K562 (cell line): Measurements from ENCODE around the gene EHBP1L1. TPM values are rescaled to one million over a fixed set of nuclear protein-coding genes. Genes with fewer than 3 reads are reported as not detected.

Experiments
- BHLHE40 ChIP-seq: IDR thresholded peaks from 2 replicates; pipeline ENCODE4 v1.6.1; 2011; ENCODE audit warnings: low read length, improper control_type of control experiment
- DIDO1 ChIP-seq: fragments of 450-650 bp; IDR thresholded peaks from 2 replicates; pipeline ENCODE4 v1.6.1; 2016; ENCODE audit warnings: low read depth, missing biosample characterization, missing genetic modification characterization
- EGR1 ChIP-seq: fragments of 450-650 bp; conservative IDR thresholded peaks from 2 replicates; pipeline ENCODE4 v1.6.1; 2017; ENCODE audit warnings: mild to moderate bottlenecking
- ELF4 ChIP-seq: fragments of 450-650 bp; formaldehyde crosslinking; IDR thresholded peaks from 2 replicates; pipeline ENCODE4 v1.4.0; 2022; ENCODE audit warnings: missing genetic modification characterization
- FIP1L1 ChIP-seq: fragments of 200-400 bp; formaldehyde crosslinking; IDR thresholded peaks from 2 replicates; pipeline ENCODE4 v1.6.1; 2018; ENCODE audit warnings: mild to moderate bottlenecking, low read depth, low read length; ENCODE audit not compliant: poor library complexity, severe bottlenecking
- KHSRP ChIP-seq: fragments of 450-650 bp; IDR thresholded peaks from 2 replicates; pipeline ENCODE4 v1.6.1; 2017
- TEAD1 ChIP-seq, 2 experiments: fragments of 450-650 bp in 1 of 2; sonication (generic) in 1 of 2; formaldehyde crosslinking; IDR thresholded peaks; 2 replicates each; pipeline versions ENCODE4 v1.4.0 to v1.8.0; 2020 to 2022; ENCODE audit warnings: mild to moderate bottlenecking in 2 of 2, missing genetic modification reagents in 1 of 2
- ZNF436 ChIP-seq: fragments of 250-450, 450-650 bp; sonication (Bioruptor Pico); formaldehyde crosslinking; IDR thresholded peaks from 2 replicates; pipeline ENCODE4 v1.7.0; 2020; ENCODE audit warnings: mild to moderate bottlenecking
- ZNF766 ChIP-seq: fragments of 200-800 bp; sonication (Bioruptor generic); conservative IDR thresholded peaks from 2 replicates; pipeline ENCODE4 v1.6.1; 2016; ENCODE audit warnings: missing genetic modification characterization, missing compliant biosample characterization
- polyA plus RNA-seq, 8 experiments: library from polyadenylated mRNA; depleted of rRNA in 4 of 8; stranded (reverse) in 5 of 8; unstranded in 3 of 8; fragments of >200 nt; fragmentation: Nextera tagmentation in 2 of 8; fragmentation: Illumina TruSeq in 1 of 8; extraction: Ambion mirVana in 2 of 8; extraction: Trizol in 1 of 8; gene quantifications; 2 replicates each; pipeline versions ENCODE4 v1.2.1 to v1.2.3, GENCODE V29; 2011 to 2014; ENCODE audit warnings: inconsistent platforms in 1 of 8, missing spikeins in 1 of 8
- total RNA-seq, 7 experiments: library from RNA; depleted of rRNA in 6 of 7; stranded (reverse); fragments of >200 nt in 6 of 7; fragmentation: Illumina TruSeq in 2 of 7; extraction: Trizol in 2 of 7; gene quantifications; 2 replicates each; pipeline versions ENCODE4 v1.2.1 to v1.2.3, GENCODE V29; 2011 to 2021; ENCODE audit warnings: low replicate concordance in 1 of 7
- TF ChIP-seq, protein P1 (sequence below), 2 experiments: fragments of 450-650 bp in 1 of 2; sonication (generic) in 1 of 2; formaldehyde crosslinking in 1 of 2; IDR thresholded peaks; 2 replicates each; pipeline versions ENCODE4 v1.7.1 to v1.9.0; 2016 to 2022; ENCODE audit warnings: inconsistent platforms in 1 of 2, mild to moderate bottlenecking in 1 of 2, missing genetic modification reagents in 1 of 2
- TF ChIP-seq, protein P2 (sequence below): sonication (generic); formaldehyde crosslinking; IDR thresholded peaks from 2 replicates; pipeline ENCODE4 v1.8.1; 2023; ENCODE audit warnings: mild to moderate bottlenecking, missing genetic modification reagents
- TF ChIP-seq, protein P3 (sequence below), 2 experiments: fragments of 150-350 bp in 1 of 2; IDR thresholded peaks; 2 replicates each; pipeline ENCODE4 v1.6.1; 2012 to 2016; ENCODE audit warnings: low read depth in 2 of 2, low read length in 2 of 2, mild to moderate bottlenecking in 1 of 2, moderate library complexity in 1 of 2

Gene EHBP1L1
- total and polyA plus RNA-seq, 9 of the 15 experiments (the other 6 are each of a cell fraction or from before 2014, with no cell fraction given) = 0.03 to 87.1 (median 26.3) TPM

DNA sequence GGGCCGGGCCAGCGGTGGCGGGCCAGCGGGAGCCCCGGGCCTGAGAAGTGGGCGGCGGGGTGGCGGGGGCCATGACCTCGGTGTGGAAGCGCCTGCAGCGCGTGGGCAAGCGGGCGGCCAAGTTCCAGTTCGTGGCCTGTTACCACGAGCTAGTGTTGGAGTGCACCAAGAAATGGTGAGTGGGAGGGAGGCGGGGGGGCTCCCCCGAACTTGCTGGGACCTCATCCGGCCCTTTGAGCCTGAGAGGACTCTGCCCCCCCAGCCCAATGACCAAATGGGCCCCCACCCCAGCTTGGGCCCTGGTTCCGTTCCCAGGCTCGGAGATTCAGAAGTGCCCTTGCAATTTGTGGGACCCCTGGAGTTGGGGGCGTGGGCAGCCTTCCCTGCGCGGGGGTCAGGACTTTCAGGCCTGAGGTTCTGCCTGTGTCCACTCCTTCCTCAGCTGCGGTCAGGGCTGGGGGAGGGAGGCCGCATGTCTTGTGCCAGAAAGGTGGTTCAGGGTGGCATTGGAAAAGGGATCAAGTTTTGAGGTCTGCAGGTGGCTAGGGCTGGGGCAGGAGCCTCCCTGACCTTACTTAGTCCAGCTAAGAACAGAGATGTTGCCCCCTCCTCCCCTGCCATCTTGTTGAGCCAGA lies 496 bp downstream of the EHBP1L1 start (continued):
- TF ChIP-seq, protein P1, sequence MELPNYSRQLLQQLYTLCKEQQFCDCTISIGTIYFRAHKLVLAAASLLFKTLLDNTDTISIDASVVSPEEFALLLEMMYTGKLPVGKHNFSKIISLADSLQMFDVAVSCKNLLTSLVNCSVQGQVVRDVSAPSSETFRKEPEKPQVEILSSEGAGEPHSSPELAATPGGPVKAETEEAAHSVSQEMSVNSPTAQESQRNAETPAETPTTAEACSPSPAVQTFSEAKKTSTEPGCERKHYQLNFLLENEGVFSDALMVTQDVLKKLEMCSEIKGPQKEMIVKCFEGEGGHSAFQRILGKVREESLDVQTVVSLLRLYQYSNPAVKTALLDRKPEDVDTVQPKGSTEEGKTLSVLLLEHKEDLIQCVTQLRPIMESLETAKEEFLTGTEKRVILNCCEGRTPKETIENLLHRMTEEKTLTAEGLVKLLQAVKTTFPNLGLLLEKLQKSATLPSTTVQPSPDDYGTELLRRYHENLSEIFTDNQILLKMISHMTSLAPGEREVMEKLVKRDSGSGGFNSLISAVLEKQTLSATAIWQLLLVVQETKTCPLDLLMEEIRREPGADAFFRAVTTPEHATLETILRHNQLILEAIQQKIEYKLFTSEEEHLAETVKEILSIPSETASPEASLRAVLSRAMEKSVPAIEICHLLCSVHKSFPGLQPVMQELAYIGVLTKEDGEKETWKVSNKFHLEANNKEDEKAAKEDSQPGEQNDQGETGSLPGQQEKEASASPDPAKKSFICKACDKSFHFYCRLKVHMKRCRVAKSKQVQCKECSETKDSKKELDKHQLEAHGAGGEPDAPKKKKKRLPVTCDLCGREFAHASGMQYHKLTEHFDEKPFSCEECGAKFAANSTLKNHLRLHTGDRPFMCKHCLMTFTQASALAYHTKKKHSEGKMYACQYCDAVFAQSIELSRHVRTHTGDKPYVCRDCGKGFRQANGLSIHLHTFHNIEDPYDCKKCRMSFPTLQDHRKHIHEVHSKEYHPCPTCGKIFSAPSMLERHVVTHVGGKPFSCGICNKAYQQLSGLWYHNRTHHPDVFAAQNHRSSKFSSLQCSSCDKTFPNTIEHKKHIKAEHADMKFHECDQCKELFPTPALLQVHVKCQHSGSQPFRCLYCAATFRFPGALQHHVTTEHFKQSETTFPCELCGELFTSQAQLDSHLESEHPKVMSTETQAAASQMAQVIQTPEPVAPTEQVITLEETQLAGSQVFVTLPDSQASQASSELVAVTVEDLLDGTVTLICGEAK (IDR thresholded peaks at IDR 0.05) = peak; percentile 54; the same call in 1 of the 2 replicates
- TF ChIP-seq, protein P1 (CRISPR knock-in tag; IDR thresholded peaks at IDR 0.05) = no peak
- no peak for TF ChIP-seq DIDO1 (tag)
- TF ChIP-seq, protein P2, sequence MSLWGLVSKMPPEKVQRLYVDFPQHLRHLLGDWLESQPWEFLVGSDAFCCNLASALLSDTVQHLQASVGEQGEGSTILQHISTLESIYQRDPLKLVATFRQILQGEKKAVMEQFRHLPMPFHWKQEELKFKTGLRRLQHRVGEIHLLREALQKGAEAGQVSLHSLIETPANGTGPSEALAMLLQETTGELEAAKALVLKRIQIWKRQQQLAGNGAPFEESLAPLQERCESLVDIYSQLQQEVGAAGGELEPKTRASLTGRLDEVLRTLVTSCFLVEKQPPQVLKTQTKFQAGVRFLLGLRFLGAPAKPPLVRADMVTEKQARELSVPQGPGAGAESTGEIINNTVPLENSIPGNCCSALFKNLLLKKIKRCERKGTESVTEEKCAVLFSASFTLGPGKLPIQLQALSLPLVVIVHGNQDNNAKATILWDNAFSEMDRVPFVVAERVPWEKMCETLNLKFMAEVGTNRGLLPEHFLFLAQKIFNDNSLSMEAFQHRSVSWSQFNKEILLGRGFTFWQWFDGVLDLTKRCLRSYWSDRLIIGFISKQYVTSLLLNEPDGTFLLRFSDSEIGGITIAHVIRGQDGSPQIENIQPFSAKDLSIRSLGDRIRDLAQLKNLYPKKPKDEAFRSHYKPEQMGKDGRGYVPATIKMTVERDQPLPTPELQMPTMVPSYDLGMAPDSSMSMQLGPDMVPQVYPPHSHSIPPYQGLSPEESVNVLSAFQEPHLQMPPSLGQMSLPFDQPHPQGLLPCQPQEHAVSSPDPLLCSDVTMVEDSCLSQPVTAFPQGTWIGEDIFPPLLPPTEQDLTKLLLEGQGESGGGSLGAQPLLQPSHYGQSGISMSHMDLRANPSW = no peak
- TF ChIP-seq ELF4 (CRISPR knock-in tag) = no peak
- peak in 1 of 2 experiments; percentile 21; a peak in 1 of 4 replicates for TF ChIP-seq TEAD1 (CRISPR knock-in tag; IDR thresholded peaks at IDR 0.05)
- TF ChIP-seq EGR1 = peak; percentile 80
- TF ChIP-seq, protein P3, sequence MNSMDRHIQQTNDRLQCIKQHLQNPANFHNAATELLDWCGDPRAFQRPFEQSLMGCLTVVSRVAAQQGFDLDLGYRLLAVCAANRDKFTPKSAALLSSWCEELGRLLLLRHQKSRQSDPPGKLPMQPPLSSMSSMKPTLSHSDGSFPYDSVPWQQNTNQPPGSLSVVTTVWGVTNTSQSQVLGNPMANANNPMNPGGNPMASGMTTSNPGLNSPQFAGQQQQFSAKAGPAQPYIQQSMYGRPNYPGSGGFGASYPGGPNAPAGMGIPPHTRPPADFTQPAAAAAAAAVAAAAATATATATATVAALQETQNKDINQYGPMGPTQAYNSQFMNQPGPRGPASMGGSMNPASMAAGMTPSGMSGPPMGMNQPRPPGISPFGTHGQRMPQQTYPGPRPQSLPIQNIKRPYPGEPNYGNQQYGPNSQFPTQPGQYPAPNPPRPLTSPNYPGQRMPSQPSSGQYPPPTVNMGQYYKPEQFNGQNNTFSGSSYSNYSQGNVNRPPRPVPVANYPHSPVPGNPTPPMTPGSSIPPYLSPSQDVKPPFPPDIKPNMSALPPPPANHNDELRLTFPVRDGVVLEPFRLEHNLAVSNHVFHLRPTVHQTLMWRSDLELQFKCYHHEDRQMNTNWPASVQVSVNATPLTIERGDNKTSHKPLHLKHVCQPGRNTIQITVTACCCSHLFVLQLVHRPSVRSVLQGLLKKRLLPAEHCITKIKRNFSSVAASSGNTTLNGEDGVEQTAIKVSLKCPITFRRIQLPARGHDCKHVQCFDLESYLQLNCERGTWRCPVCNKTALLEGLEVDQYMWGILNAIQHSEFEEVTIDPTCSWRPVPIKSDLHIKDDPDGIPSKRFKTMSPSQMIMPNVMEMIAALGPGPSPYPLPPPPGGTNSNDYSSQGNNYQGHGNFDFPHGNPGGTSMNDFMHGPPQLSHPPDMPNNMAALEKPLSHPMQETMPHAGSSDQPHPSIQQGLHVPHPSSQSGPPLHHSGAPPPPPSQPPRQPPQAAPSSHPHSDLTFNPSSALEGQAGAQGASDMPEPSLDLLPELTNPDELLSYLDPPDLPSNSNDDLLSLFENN (IDR thresholded peaks at IDR 0.05; ENCODE audit: low read depth in 2 of 2, low read length in 2 of 2) = no peak
- TF ChIP-seq BHLHE40 = no peak
- no peak for TF ChIP-seq ZNF436 (CRISPR knock-in tag)
- no peak for TF ChIP-seq FIP1L1
- no peak for TF ChIP-seq KHSRP
- no peak for TF ChIP-seq ZNF766 (CRISPR knock-in tag)
